Brain pericyte (primary cell): ENCODE data around the gene PHKA2.

Source experiments
- DNase-seq: peaks from one replicate; pipeline ENCODE4 v3.0.0-alpha.2; 2012; ENCODE audit warnings: low read depth, low spot score

PHKA2 gene

DNA sequence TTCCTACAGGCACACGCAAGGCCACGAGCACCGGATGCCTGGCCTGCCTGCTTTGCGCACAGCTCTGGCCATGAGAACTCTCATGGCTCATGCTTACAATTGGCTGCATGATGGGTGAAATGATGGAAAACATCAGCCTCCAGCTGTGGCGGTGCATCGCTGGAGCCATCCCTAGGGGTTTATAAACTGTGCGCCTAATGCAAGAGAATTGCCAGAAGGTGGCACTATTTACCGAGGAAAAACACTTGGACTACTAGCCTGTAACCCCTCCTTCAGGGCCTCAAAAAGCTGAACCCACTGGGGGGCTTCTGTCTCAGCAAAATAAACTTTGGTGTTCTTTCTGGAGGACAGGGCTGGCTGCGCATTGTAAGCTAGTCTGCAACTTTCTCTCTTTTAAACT, 51.9 kb downstream of the PHKA2 start:
- DNase-seq: peak; percentile 4

DNA sequence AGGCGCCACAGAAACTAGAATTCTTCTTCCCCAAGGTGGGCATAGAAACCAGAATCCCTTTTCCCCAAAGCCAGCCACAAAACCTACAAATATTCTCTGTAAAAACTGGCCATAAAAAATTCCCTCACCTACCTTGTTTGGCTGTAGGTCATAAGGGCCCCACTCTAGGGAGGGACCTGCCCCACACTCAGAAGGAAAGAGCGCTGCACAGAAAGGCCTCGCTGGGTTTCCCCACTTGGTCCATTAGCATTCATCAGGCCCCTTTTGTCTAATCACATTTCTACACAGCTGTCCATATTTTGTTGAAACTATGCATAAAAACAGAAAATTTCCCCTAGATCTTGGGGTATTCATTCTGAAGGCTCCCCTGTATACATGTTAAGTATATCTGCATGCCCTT, 54.1 kb downstream of the PHKA2 start:
- no peak for DNase-seq

DNA sequence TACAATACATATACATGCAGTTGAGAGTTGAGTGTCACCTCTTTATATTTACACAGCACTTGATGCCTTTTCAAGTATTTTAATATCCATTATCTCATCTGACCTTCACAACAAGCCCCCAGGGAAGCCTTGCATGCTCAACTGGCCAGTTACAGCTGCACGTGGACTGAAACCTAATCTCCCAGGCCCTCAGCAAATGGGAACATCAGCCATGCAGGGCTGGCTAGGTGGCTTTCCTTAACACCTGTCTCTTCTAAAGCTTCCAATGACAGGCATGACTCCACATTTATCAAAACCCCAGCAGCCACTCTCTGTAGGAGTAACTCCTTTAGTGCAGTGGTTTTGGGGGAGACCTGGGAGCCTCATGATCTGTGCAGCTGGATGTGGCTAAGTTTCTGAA, 56.4 kb downstream of the PHKA2 start:
- no peak for DNase-seq

DNA sequence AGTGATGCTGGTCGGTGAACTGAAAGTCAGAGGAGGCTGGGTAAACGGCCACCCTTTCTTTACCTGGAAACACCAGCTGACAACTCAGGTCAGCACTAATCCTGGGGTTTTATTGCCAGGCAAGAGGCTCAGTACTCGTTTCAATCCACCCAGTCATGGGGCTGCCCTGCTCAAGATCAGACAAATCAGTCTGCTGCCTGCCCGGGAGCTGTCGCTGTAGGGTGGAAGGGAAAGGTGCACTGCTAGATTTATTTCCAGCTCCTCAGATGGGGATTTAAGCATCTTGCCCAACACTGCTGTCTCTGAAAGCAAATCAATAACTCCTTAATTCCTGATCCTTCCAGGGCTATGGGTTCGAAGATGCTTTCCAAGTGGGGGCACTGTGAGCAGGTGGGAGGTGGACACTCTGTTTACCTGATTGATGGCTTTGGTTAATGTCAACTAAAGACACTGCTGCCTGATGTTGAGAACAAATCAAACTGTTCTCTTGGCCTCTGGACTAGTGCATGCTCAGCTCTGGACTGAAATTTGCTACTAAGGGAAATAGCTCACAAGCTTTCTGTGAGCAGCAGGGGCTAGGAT, 59.3 kb downstream of the PHKA2 start:
- no peak for DNase-seq

DNA sequence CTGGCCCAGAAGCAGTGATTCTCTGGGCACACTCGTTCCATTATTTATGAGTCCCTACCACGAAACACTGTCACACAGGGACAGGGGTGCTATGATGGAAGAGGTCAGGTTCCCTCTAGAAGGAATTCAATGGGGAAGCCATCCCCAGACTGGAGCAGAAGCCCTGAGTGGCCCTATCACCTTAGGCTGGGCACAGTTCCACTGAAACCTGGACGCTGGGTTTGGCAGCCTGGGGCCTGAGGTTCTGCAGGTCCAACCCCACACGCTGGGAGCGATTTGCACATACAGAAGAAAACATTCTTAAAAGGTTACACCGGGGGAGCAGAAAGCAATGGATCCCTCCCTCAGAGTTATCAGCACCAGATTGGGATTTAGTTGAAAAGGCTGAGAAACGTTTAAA, 63.3 kb downstream of the PHKA2 start:
- DNase-seq: no peak

DNA sequence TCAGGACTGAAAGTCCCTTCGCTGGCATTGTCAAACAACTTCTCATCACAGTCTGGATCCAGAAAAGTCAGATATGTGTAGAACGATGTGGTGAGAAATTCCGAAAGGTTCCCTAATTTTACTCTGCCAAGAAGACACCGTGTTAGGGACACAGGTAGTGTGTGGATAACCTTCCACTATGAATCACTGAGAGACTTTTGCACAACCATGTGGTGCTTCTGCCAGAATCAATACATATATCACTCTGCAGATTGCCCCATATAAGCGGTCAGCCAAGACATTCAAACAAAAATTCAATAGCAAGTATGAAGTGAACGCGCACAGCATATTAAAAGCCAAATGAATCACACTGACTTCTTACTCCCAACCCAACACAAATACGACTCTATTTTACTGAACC, 63.8 kb downstream of the PHKA2 start:
- DNase-seq: no peak

DNA sequence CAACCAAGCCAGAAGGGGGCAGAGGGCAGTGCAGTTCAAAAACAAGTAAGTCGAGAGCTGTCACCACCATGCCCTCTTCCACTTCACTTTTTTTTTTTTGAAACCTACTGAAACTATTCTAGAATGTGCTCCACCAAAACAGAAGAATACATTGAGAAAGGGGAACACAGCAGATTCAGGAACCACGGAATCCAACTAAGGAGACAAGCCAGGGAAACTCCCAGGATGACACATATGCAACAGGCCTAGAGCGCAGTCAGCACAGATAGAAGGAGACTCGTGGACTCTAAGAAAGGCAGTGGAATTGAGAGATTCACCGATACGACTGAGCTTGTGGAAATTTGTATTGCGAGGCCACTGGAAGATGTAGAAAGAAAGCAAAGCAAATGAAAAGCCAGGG, 66.1 kb downstream of the PHKA2 start:
- no peak for DNase-seq

DNA sequence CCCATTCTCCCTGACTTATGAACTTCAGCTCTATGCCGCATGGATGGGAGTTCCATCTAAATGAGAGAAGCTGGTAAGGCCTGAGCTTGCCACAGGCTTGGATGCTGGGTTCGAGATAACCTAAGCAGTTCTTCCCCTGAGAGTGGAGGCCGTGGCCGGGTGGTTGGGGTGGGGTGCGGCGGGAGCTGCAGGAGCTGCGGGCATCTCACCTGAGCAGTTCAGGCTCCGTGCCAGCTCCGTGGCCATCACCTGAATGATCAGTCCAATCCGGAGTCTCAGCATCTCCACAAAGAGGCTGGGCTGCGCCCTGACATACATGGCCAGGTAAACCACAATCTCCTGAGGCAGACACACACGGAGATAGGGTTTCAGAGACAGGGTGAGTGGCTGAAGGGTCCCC, 77.6 kb downstream of the PHKA2 start:
- DNase-seq: no peak

DNA sequence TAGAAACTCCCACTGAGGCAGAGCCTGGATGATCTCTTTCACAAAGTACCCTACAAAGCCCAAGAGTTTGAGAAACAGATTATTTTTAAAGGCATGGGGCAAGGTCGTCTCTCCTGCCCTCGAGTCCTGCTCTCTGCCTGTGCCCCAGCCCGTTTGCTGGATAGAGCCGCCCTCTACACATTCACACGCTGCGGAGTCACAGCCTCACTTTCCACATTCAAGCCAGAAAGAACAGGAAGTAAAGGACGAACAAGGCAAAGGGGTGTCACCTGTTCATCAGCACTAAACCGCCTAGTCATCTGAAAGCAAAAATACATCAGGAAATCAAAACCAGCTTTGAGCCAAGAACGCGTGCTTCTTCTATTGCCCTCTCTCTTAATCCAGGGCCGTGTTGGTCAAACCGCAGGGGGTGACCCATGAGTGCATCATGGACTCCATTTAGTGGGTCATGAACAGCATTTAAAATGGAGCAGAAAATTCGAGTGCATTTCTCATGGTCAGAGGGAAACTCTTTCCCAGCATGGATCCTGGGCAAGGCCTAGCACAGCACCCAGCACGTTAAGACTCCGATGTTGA, 83.4 kb downstream of the PHKA2 start:
- no peak for DNase-seq

DNA sequence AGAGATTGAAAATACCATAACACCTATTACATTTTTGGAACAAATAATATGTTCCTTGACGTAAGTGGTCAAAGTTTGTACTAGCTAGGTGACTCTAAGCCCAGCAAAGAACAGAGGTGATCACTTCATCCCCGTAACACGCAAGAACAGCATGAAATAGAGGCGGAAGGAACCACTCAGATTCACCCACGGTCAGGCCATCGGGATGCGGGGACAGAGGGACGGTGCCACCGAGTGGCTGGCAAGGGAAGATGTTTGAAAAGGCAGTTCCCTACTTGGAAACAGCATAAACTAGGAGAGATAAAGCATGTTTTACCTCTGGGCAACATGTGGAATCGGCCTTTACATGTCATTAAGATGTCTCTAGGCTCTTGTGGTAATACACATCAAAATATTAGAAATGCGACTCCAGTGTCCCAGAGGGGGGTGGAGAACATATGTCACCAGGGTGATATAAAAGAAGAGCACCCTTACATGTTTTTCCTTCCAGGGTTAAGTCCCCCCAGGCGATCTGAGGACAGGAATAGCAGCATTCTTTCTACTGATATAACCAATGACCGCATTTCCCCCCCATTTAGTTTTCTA, 84.0 kb downstream of the PHKA2 start:
- DNase-seq: no peak

DNA sequence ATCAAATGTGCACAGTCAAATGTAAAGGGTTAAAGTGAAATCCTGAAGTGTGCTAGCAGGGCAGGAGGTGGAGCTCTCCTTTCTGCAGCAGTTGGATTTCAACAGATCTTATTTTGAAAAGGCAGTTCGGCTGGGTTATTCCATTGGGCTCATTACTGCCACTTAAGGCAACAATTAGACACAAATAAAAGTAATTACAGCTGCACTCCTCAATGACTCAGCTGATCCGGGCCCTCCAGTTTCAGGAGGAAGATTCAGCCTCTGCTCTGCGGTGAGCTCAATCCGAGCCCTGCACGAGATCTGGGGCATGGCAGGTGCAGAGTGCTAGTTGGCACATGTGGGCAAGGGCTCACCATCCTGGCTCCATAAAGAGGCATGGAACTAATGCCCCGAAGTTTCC, 85.4 kb downstream of the PHKA2 start:
- no peak for DNase-seq

DNA sequence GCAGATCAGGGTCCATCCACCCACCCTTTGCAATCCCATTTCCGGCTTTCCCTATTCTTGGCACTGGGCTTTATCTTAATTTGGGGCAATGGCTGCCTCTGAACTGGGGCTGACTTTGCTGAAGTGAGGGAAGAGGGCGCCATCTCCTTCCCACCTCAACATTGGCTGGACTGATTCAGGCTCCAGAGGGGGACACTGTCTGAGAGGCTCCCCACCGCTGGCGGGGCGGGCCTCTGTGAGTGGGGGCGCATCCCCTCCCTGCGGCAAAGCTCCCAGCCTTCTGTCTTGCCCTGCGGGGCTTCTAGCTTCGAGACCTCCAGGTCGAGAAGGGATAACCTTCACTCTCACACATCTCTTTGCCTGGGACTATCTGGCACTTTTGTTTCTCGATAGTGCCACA, 85.8 kb downstream of the PHKA2 start:
- no peak for DNase-seq

DNA sequence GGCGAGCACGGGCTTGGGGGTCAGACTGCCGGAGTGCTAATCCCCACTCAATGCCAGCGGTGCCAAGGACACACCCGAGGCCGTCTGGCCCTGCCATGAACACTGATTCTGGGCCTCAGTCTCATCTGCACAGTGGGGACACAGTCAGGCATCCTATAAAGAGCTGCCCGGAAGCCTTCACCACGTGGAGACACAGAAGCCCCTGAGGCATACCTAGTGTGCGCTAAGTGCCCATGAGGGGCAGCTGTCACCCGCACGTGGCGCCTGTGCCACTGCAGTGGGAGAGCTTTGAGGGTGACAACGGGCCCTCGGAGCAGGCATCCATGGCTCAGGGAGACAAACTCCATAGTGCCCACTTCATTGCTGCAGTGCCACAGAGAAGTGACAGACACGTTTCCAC, 86.3 kb downstream of the PHKA2 start:
- DNase-seq: no peak

DNA sequence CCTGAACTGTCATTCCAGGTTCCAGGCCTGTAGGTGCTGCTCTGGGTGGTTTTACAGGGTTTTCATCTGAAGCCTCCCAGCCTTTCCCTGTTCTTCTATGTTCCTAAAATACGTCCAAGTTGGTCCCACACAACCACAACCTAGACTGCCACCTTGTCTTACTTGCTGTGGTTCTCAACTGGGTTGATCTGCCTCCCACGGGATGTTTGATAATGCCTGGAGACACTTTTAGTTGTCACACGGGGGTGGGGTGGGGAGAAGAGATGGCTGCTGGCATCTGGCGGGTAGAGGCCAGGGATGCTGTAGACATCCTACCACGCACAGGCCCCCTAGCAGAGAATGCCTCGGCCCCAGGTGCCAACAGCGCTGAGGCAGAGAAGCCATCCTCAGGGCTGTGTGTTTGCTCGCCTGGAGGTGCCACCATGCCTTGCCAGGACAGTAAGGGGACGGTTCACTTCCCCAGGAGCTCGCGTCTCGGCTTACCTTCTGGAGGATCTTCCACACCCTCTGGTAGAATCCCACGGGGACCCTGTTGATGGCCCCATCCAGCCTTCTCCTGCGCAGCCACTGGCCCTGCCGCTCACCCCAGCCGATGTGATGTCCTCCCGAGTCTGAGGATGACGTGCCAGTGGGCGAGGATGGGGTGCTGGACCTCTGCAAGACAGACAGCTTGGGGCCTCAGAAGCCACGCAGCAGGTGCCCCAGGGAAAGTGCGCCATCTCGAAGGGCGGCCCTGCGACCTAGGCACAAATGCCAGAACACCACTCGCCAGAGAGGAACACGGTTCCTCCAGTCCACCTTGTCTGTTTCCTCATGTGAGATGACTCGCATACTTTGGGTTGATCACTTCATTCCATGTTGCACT, 87.0 kb downstream of the PHKA2 start:
- DNase-seq: no peak

DNA sequence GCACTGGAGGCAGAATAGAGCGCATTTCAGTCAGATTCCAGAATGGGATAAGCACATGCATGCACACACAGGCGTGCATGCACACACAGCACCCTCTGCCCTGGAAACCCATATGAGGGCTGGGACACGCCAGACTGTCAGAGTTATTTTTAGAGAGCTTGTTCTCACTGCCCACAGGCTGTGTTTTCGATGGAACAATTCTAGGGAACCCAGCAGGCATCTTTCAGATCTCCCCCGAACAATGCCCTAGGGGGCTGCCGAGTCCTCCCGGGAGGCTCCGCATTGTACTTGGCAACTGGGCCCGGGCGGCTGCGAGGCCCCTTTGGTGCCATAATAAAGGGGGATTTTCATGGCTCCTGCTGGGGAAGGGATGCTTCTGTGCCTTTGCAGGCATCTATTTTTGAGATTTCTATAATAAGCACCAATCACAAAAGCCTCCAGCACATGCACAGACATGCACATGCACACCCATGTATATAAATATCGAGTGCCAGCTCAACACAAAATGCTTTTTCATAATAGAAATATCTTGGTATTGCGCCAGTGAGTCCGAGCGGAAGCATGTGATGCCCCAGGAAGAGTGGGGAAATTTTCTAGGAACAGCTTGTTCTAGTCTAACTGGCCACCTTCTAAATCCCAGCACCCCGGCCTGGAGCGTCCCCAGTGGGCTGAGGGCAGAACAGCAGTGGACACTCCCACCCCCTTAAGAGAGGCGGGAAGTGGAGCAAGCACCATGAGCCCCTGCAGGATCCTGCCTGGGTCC, 88.5 kb downstream of the PHKA2 start:
- DNase-seq: no peak

DNA sequence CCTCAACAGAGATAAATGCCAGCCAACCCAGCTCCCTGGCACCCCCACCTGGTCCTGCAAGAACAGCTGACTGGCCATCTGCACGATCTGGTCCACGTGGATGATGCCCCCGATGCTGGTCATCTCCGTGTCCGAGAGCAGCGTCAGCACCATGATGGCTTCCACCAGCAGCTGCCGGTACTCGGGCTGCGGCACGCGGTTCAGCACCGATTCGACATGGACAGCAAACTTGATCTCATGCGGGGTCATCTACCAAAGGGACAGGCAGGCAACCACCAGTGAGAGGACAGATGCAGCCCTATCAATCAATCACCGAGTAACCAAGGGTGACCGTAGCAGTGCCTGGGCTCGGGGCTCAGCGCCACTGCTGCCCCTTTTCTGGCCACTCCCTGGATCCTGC, 89.8 kb downstream of the PHKA2 start:
- DNase-seq: no peak

DNA sequence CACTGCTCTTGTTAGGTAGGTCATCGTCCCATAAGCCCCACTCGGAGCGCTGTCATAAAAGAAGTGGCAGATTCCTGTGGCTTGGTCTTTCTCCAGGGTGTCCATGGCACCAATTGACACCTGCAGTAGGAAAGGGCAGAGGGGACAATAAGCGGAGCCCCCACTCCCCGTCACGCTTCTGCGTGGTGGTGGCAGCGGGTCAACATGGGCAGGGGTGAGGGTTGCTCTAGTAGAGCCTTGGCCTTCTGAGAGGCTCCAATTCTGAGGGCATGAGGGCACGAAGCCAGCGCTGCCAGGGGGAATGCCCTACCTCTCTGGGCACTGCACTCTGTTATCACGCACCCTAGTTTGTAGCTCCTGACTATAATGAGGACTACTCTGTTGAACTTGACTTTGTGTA, 90.4 kb downstream of the PHKA2 start:
- DNase-seq: no peak

DNA sequence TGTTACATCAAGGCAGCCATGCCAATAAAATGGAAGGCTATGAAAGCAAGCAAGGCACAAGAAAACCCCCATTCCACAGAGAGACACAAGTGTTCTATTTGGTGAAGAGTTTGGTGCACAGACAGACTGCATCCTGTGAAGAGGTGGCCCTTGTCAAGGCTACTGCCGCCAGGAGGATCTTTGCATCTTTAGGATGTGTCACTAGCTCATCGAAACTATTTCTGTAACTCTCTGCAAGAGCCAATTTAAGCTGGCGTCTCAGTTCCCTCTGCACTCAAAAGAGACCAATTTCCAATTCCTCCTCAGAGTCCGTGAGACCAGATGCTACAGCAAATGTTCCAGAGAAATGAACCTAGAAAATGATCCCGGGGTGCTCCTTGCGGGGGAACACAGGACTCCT, 91.0 kb downstream of the PHKA2 start:
- DNase-seq: no peak

DNA sequence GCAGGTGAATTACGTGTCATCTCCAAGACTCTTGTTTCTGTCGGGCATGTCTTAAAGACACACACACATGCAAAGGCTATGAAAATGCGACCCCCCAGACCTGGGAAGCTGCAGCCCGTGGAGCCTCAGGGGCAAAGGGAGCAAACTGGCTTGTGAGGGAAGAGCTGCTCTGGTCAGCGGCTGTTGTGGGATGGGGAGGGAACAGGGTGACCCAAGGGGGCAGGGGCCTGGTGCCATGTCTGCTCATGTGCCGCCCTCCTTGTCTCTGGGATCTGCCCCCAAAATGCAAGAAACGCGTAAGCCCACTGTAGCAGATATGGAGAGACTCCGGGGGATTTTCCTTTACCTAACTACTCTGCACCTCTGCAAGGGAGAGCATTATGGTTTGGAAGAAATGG, 92.4 kb downstream of the PHKA2 start:
- no peak for DNase-seq

DNA sequence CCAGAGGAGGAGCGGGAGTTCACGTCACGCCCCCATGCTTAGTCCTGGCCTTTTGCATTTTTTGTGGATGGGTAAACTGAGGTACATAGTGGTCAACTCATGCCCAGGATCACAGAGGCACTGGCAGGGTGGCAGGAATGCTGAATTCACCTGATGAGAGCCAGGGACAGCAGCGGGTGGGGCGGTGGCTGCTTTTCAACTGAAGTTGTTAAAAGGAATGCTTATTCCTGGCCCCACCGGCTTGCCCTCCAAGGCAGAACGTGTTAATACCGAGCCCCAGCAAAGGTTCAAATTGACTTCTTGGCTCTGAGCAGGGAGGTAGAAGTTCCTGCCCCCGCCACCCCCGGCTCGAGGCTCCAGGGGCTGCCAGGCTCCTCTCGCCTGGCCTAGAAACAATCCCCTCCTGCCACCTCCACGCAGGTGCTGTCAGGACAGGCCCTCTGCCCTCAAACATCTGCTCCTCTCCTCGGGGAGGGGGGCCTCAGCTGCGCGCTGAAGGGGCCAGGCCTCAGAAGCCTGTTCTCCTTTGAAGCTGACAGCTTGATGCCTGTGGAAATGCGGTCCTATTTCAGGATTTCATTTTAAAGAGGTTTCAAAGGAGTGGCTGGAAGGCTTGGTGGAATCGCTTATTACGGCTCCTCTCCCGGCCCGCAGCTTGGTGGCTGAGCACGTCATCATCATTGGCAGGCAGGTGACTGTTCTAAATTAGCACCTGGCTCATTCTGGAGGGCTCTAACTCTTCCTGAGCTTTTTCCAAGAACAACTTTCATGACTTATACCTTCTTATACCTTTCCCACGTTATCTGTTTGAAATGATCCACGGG, 93.0 kb downstream of the PHKA2 start:
- no peak for DNase-seq

DNA sequence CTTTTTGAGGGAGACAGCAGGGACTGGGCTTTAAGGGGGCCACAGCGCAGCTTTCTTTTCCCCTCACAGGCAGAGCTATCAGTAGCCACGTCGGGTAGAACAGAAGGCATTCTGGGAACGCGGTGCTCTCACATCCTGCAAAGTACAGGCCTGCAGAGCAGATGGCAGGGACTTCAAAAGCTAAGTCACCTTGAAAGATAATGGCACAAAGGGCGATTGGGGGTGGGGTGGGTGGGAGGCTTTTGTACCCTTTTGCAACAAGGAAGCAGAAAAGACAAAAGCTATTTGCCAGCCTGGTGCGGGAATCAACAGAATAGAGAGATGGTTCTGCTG, 93.9 kb downstream of the PHKA2 start:
- DNase-seq: no peak
